HG02610 (cell line): ENCODE results near the gene TTYH3.
"Not testable (repeated sequence)": the region's sequence is repeated elsewhere in the genome, so short reads cannot be mapped to it uniquely, and the experiment has no call there.

Source experiments
- ATAC-seq: cut with Tn5 transposase; IDR thresholded peaks from one replicate; pipeline ENCODE4 v1.9.1; 2021; ENCODE audit warnings: mild to moderate bottlenecking, moderate library complexity; ENCODE audit not compliant: unreplicated experiment

TTYH3 gene

DNA sequence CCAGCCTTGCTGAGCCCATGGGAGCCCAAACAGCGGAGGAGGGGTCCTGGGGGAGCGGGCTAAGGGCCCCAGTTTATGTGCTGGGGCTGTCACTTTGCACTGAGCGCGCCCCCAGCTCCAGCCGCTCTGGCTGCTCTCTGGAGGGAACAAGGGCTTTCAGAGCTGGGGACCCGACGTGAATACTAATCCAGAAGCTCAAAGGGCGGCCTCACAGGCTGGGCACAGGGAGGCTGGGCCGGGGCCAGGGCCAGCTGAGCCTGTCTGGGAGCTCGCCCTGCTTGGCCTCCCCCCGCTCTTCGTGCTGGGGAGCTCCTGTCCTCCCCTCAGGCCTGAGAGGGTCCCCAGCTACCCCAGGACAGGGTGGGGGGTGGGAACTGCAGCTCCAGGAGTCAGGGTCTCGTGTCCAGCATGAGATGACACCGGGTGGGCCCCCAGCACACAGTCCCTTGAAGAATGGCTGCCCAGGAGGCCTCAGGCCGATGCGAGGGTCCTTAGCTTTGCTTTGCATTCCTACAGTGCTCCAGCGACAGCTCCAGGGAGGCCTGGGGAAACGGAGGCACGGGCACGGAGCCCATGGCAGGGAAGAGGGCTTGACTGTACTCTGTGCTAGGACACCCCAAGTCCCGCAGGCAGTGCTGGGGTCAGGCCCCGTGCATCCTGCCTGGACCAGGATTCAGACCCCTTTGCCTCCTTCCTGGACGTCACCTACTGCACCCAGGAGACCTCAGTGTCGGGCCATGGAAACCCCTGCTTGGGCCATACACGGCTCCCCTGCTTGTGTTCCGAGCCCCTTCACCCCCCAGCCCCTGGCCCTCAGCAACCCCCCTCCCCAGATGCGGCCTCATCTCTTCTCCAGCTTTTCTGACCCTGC, 50.4 kb downstream of the TTYH3 start:
- ATAC-seq = no peak

- ATAC-seq = no peak
Observed at GRCh38 chr7:2684501-2684900, 52.7 kb downstream of the TTYH3 start.

GRCh38 chr7:2686101-2686500, 54.3 kb downstream of the TTYH3 start:
- no peak for ATAC-seq

DNA sequence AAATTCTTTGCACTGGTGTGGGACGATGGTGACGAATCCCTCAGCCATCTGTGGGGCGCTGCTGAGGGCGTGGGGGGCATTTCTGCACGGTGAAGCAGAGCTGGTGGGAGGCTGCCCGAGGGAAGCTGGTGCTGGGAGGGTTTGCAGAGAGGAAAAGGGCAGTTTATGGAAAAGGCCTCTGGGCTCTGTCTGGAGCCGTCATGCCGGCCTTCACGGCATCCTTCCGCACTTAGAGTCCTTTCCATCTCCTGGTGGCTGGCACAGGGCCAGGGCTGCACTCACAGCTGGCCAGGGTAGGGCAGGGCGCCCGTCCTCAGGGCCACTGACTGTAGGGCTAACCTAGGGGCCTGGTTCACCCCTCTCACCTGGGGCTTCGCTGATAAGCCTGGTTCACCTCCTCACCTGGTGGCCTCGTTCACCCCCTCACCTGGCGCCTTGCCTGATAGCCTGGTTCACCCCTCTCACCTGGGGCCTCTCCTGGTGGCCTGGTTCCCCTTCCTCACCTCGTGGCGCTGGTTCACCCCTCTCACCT, 55.6 kb downstream of the TTYH3 start:
- no peak for ATAC-seq

- no peak for ATAC-seq
Observed at GRCh38 chr7:2687881-2688318, 56.1 kb downstream of the TTYH3 start, which contains the start of gene AMZ1. TSS of gene AMZ1 (plus strand) at chr7:2688202. CDS start at chr7:2700452, 12,250 bp downstream.

GRCh38 chr7:2688409-2689342, 56.9 kb downstream of the TTYH3 start:
- peak; percentile 65 for ATAC-seq

GRCh38 chr7:2689343-2689847, 57.6 kb downstream of the TTYH3 start:
- no peak for ATAC-seq

GRCh38 chr7:2689951-2690705, 58.3 kb downstream of the TTYH3 start:
- ATAC-seq = no peak

- ATAC-seq = no peak
Observed at GRCh38 chr7:2691011-2691707, 59.4 kb downstream of the TTYH3 start.

DNA sequence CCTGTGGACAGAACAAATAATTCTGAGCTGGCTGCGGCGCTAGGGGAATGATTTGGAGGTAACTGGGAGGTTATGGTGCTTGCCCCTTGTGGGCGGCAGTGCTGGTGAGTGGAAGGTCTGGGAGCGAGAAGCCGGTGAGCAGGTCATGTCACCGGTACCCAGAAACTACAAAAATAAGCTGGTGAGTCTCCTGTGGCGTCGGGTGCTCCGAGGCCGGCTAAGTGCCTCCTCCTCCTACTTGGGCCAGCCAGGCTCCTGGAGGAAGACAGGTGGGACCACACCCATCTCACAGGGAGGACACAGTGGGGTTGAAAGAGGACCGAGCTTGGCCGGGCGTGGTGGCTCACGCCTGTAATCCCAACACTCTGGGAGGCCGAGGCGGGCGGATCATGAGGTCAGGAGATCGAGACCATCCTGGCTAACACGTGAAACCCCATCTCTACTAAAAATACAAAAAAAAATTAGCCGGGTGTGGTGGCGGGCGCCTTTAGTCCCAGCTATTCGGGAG, 60.2 kb downstream of the TTYH3 start:
- ATAC-seq = not testable (repeated sequence)

DNA sequence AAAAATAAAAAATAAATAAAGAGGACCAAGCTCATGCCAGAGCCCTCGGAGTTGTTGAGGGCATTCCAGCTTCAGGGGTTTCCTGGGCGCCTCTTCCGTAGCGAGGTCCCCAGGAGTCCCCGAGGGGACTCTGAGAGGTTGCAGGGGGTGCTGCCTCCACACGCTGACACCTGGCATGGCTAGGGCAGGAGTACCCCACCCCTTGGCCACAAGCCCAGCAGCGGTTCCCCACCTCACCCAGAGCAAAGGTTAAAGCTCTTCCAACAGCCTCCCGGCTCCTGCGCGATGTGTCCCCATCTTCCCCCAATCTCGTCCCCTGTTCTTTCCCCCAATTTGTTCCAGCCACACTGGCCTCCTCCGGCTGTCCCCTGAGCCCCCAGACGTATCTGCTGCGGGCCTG, 60.8 kb downstream of the TTYH3 start:
- ATAC-seq = no peak

DNA sequence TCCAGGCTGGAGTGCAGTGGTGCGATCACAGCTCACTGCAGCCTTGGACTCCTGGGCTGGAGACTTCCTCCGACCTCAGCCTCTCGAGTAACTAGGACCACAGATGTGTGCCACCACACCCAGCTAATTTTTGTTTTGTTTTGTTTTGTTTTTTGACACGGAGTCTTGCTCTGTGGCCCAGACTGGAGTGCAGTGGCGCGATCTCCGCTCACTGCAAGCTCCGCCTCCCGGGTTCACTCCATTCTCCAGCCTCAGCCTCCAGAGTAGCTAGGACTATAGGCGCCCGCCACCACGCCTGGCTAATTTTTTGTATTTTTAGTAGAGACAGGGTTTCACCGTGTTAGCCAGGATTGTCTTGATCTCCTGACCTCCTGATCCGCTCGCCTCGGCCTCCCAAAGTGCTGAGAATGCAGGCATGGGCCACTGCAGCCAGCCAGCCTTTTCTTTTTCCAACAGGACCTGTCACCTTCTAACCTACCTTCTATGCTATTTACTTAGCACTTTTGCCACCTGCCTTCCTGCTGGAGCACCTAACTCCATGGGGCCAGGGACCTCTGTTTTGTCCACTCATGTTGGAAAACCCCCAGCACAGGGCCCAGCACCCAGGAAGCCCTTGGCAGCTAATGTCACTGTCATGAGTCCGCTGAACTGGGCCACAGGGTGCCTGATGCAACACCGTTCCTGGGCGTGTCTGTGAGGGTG, 61.8 kb downstream of the TTYH3 start:
- ATAC-seq = not testable (repeated sequence)

DNA sequence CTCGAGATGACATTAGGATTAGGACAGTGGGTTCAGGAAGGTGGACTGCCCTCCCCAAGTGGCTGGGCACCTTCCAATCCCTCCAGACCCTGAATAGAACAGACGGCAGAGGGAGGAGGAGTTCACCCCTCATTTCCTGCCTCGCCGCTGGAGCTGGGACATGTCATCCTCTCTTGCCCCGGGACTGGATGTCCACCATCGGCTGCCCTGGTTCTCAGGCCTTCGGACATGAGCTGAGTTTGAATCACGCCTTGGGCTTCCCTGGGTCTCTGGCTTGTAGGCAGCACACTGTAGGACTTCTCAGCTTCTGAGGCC, 62.3 kb downstream of the TTYH3 start:
- ATAC-seq = not testable (repeated sequence)

- ATAC-seq = peak; percentile 97
Observed at GRCh38 chr7:2698581-2699288, 66.9 kb downstream of the TTYH3 start.

DNA sequence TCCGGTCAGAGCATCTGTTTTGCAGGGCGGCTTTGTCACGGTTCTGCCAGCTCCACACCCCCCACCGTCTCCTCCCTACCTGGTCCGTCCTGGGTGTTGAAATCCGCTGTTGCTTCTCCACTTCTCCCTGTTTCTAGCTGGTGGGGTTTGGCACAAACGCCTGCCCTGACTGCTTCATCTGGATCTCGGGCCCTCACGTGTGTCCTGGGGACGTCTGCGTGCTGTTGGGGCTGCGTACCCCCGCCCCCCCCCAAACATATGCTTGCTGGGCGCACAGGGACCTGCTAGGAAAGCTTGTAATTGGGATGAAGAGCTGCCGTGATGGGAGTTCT, 67.5 kb downstream of the TTYH3 start:
- no peak for ATAC-seq

DNA sequence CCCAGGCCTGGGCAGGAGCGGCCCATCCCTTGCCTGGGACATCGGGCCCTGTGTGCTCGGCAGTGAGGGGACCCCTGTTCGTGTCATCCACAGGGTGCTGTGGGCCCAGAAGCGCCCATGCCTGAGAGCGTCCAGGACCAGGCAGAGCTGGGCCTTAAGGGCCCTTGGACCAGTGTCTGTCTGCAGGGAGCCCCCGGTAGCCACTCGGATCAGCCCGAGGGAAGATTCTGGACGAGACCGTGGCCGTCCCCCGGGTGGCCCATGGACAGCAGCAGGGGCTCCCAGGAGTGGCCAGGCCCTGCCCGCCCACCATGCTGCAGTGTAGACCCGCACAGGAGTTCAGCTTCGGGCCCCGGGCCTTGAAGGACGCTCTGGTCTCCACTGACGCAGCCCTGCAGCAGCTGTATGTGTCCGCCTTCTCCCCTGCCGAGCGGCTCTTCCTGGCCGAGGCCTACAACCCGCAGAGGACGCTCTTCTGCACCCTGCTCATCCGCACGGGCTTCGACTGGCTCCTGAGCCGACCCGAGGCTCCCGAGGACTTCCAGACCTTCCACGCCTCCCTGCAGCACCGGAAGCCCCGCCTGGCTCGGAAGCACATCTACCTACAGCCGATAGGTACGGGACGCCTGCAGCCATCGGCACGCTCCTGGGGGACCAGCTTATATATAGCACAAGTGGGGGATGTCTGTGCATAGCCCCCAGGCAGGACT, 68.5 kb downstream of the TTYH3 start:
- no peak for ATAC-seq

- ATAC-seq = no peak
Observed at GRCh38 chr7:2701424-2701823, 69.6 kb downstream of the TTYH3 start.
